ENCODE data around the gene RPS10.
A peak's percentile ranks its signal among the peaks of the same experiment; 100 is the strongest.

Gene RPS10

DNA sequence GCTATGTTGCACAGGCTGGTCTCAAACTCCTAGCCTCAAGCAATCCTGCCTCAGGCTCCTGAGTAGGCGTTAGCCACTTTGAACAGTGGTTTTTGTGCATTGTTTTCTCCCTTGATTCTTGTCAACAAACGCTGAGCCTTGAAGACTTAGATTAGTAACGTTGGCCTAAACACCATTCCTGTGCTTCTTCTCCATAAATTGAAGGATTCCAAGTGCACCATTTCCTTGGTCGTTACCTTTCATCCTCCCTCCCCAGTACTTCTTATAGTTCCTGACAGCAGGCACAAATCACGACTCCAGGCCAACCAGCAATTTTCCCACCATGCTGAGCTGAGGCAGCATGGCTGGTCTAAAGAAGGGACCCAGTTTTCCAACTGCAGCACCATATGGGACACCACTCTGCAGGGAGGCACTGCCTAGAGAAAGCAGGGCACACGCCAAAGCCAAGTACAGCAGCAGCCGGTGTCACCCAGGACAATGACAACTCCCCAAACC, 8.9 kb downstream of the RPS10 start:
- no peaks in the 10 kb centered on the region for H3K4me1 ChIP-seq (ENCODE audit: control insufficient read depth in 1 of 2, insufficient read depth in 2 of 2, low read length in 2 of 2)
- no peak overlapping the region for H2AFZ ChIP-seq (ENCODE audit: insufficient read depth, low read length, poor library complexity)
- no peak overlapping the region for H2BK12ac ChIP-seq (ENCODE audit: low read length)
- no peak overlapping the region for H3K4me3 ChIP-seq (ENCODE audit: low read depth, low read length)
- no peak overlapping the region for H3K23ac ChIP-seq (ENCODE audit: low read length)
- H2AK5ac ChIP-seq (ENCODE audit: low read length) = no peak overlapping the region
- no peak overlapping the region for H3K14ac ChIP-seq (ENCODE audit: low read length)
- no peak overlapping the region for H3K4ac ChIP-seq (ENCODE audit: low read depth, low read length)
- peaks cover 34 to 58% of the 10 kb centered on the region in 2 experiments for H3K36me3 ChIP-seq (ENCODE audit: control insufficient read depth in 1 of 2, insufficient read depth in 2 of 2, low read length in 2 of 2)
- WGBS (ENCODE audit: extremely low coverage, insufficient coverage, insufficient read length) = no CpG with 5 or more reads among the region's 7 CpGs
- H2BK5ac ChIP-seq (ENCODE audit: low read depth, low read length, poor library complexity) = no peak overlapping the region
- no peak overlapping the region for H3K4me2 ChIP-seq (ENCODE audit: low read length)
- no peaks in the 10 kb centered on the region for H3K27me3 ChIP-seq (ENCODE audit: insufficient read depth, low read length)
- no peak overlapping the region for H4K8ac ChIP-seq (ENCODE audit: low read depth, low read length)
- no peaks in the 10 kb centered on the region for H3K79me1 ChIP-seq (ENCODE audit: low read length)
- no peak overlapping the region for H3K18ac ChIP-seq (ENCODE audit: low read length)
- no peak overlapping the region for H4K12ac ChIP-seq (ENCODE audit: low read depth, low read length)
- no peak overlapping the region for H4K91ac ChIP-seq (ENCODE audit: low read depth, low read length)
- peak in 1 of 2 donors; percentile 18 for DNase-seq
- H3K79me2 ChIP-seq (ENCODE audit: control insufficient read depth, insufficient read depth, low read length, poor library complexity) = no peaks in the 10 kb centered on the region
- H3K9ac ChIP-seq (ENCODE audit: low read length) = no peak overlapping the region
- H2BK120ac ChIP-seq (ENCODE audit: insufficient read depth, low read length, poor library complexity) = no peak overlapping the region
- no peaks in the 10 kb centered on the region for H3K9me3 ChIP-seq (ENCODE audit: insufficient read depth, low read depth, low read length)
- H3K27ac ChIP-seq (ENCODE audit: low read depth, low read length) = no peak overlapping the region

DNA sequence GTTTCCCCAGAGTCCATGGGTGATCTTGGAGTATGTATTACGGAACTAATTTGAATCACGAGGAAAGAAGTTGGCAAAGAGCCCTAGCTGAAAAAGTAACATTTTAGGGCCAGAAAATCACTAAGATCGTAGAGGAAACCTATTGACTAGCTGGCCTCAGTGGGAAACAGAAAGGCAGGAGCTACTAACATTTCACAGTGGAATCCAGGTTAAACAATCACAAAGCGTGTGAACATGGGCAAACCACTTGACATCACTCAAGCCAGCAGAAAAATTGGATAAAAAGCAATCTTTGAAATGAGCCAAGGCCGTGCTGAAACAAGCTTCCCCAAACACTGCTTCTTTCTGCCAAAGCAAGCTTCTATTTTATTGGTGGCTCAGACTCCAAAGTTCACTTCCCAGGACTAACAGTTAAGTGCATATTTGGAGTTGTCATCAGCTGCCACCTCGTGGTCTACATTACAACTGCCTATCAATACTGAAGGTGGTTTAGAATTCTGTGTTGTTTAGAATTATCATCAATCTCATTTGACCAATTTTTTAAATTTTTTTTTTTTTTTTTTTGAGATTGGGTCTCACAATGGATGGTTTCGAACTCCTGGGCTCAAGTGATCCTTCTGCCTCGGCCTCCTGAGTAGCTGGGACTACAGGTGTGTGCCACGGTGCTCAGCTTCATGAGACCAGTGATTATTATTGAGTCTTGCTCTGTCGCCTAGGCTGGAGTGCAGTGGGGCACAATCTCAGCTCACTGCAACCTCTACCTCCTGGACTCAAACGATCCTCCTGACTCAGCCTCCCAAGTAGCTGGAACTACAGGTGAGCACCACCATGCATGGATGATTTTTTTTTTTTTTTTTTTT, 10.6 kb downstream of the RPS10 start:
- H3K14ac ChIP-seq (ENCODE audit: low read length) = no peak overlapping the region
- no peak overlapping the region for H3K4me2 ChIP-seq (ENCODE audit: low read length)
- H3K36me3 ChIP-seq (ENCODE audit: control insufficient read depth in 1 of 2, insufficient read depth in 2 of 2, low read length in 2 of 2) = peaks cover 24 to 44% of the 10 kb centered on the region in 2 experiments
- H2AK5ac ChIP-seq (ENCODE audit: low read length) = no peak overlapping the region
- no peak overlapping the region for H4K8ac ChIP-seq (ENCODE audit: low read depth, low read length)
- DNase-seq = peak in 1 of 2 donors; percentile 70
- no peak overlapping the region for H3K18ac ChIP-seq (ENCODE audit: low read length)
- no peaks in the 10 kb centered on the region for H3K79me2 ChIP-seq (ENCODE audit: control insufficient read depth, insufficient read depth, low read length, poor library complexity)
- no peak overlapping the region for H4K91ac ChIP-seq (ENCODE audit: low read depth, low read length)
- H2BK12ac ChIP-seq (ENCODE audit: low read length) = no peak overlapping the region
- no peak overlapping the region for H2AFZ ChIP-seq (ENCODE audit: insufficient read depth, low read length, poor library complexity)
- no peak overlapping the region for H3K4ac ChIP-seq (ENCODE audit: low read depth, low read length)
- no peak overlapping the region for H3K27ac ChIP-seq (ENCODE audit: low read depth, low read length)
- H3K79me1 ChIP-seq (ENCODE audit: low read length) = no peaks in the 10 kb centered on the region
- H3K27me3 ChIP-seq (ENCODE audit: insufficient read depth, low read length) = no peaks in the 10 kb centered on the region
- H3K23ac ChIP-seq (ENCODE audit: low read length) = no peak overlapping the region
- WGBS (ENCODE audit: extremely low coverage, insufficient coverage, insufficient read length) = no CpG with 5 or more reads among the region's 11 CpGs
- no peak overlapping the region for H4K12ac ChIP-seq (ENCODE audit: low read depth, low read length)
- no peak overlapping the region for H3K9ac ChIP-seq (ENCODE audit: low read length)
- no peak overlapping the region for H2BK120ac ChIP-seq (ENCODE audit: insufficient read depth, low read length, poor library complexity)
- H3K4me1 ChIP-seq (ENCODE audit: control insufficient read depth in 1 of 2, insufficient read depth in 2 of 2, low read length in 2 of 2) = no peaks in the 10 kb centered on the region
- H3K9me3 ChIP-seq (ENCODE audit: insufficient read depth, low read depth, low read length) = no peaks in the 10 kb centered on the region
- H2BK5ac ChIP-seq (ENCODE audit: low read depth, low read length, poor library complexity) = no peak overlapping the region
- H3K4me3 ChIP-seq (ENCODE audit: low read depth, low read length) = no peak overlapping the region

- no peak overlapping the region for H3K23ac ChIP-seq (ENCODE audit: low read length)
- no peaks in the 10 kb centered on the region for H3K9me3 ChIP-seq (ENCODE audit: insufficient read depth, low read depth, low read length)
- no peak overlapping the region for H2AFZ ChIP-seq (ENCODE audit: insufficient read depth, low read length, poor library complexity)
- H2BK120ac ChIP-seq (ENCODE audit: insufficient read depth, low read length, poor library complexity) = no peak overlapping the region
- H3K4me1 ChIP-seq (ENCODE audit: control insufficient read depth in 1 of 2, insufficient read depth in 2 of 2, low read length in 2 of 2) = no peaks in the 10 kb centered on the region
- no peak overlapping the region for H2BK12ac ChIP-seq (ENCODE audit: low read length)
- no peak overlapping the region for H3K9ac ChIP-seq (ENCODE audit: low read length)
- H4K91ac ChIP-seq (ENCODE audit: low read depth, low read length) = no peak overlapping the region
- H2AK5ac ChIP-seq (ENCODE audit: low read length) = no peak overlapping the region
- H2BK5ac ChIP-seq (ENCODE audit: low read depth, low read length, poor library complexity) = no peak overlapping the region
- H3K4me3 ChIP-seq (ENCODE audit: low read depth, low read length) = no peak overlapping the region
- H3K14ac ChIP-seq (ENCODE audit: low read length) = no peak overlapping the region
- H3K79me1 ChIP-seq (ENCODE audit: low read length) = no peaks in the 10 kb centered on the region
- H3K27me3 ChIP-seq (ENCODE audit: insufficient read depth, low read length) = no peaks in the 10 kb centered on the region
- peaks cover 8 to 23% of the 10 kb centered on the region in 2 experiments for H3K36me3 ChIP-seq (ENCODE audit: control insufficient read depth in 1 of 2, insufficient read depth in 2 of 2, low read length in 2 of 2)
- H3K79me2 ChIP-seq (ENCODE audit: control insufficient read depth, insufficient read depth, low read length, poor library complexity) = no peaks in the 10 kb centered on the region
- H3K4me2 ChIP-seq (ENCODE audit: low read length) = no peak overlapping the region
- no CpG with 5 or more reads among the region's 5 CpGs for WGBS (ENCODE audit: extremely low coverage, insufficient coverage, insufficient read length)
- H4K8ac ChIP-seq (ENCODE audit: low read depth, low read length) = no peak overlapping the region
- no peak overlapping the region for H3K4ac ChIP-seq (ENCODE audit: low read depth, low read length)
- peak in 1 of 2 donors; percentile 31 for DNase-seq
- no peak overlapping the region for H3K18ac ChIP-seq (ENCODE audit: low read length)
- no peak overlapping the region for H4K12ac ChIP-seq (ENCODE audit: low read depth, low read length)
- H3K27ac ChIP-seq (ENCODE audit: low read depth, low read length) = no peak overlapping the region
These were observed 13.1 kb downstream of the RPS10 start for GRCh38 chr6:34412643-34413214.

- no peak overlapping the region for H3K4me3 ChIP-seq (ENCODE audit: low read depth, low read length)
- H3K18ac ChIP-seq (ENCODE audit: low read length) = no peak overlapping the region
- no peak for DNase-seq
- no peaks in the 10 kb centered on the region for H3K9me3 ChIP-seq (ENCODE audit: insufficient read depth, low read depth, low read length)
- H2AK5ac ChIP-seq (ENCODE audit: low read length) = no peak overlapping the region
- no peak overlapping the region for H4K12ac ChIP-seq (ENCODE audit: low read depth, low read length)
- no peak overlapping the region for H4K8ac ChIP-seq (ENCODE audit: low read depth, low read length)
- no peak overlapping the region for H3K27ac ChIP-seq (ENCODE audit: low read depth, low read length)
- H3K23ac ChIP-seq (ENCODE audit: low read length) = no peak overlapping the region
- H3K4me1 ChIP-seq (ENCODE audit: control insufficient read depth in 1 of 2, insufficient read depth in 2 of 2, low read length in 2 of 2) = no peaks in the 10 kb centered on the region
- H3K27me3 ChIP-seq (ENCODE audit: insufficient read depth, low read length) = no peaks in the 10 kb centered on the region
- no CpG with 5 or more reads among the region's 5 CpGs for WGBS (ENCODE audit: extremely low coverage, insufficient coverage, insufficient read length)
- no peak overlapping the region for H4K91ac ChIP-seq (ENCODE audit: low read depth, low read length)
- no peaks in the 10 kb centered on the region for H3K79me1 ChIP-seq (ENCODE audit: low read length)
- H3K14ac ChIP-seq (ENCODE audit: low read length) = no peak overlapping the region
- no peak overlapping the region for H2BK120ac ChIP-seq (ENCODE audit: insufficient read depth, low read length, poor library complexity)
- H2AFZ ChIP-seq (ENCODE audit: insufficient read depth, low read length, poor library complexity) = no peak overlapping the region
- no peak overlapping the region for H3K9ac ChIP-seq (ENCODE audit: low read length)
- H2BK12ac ChIP-seq (ENCODE audit: low read length) = no peak overlapping the region
- no peak overlapping the region for H3K4me2 ChIP-seq (ENCODE audit: low read length)
- H3K4ac ChIP-seq (ENCODE audit: low read depth, low read length) = no peak overlapping the region
- no peak overlapping the region for H2BK5ac ChIP-seq (ENCODE audit: low read depth, low read length, poor library complexity)
- no peaks in the 10 kb centered on the region for H3K79me2 ChIP-seq (ENCODE audit: control insufficient read depth, insufficient read depth, low read length, poor library complexity)
- peaks cover 3 to 16% of the 10 kb centered on the region in 2 experiments for H3K36me3 ChIP-seq (ENCODE audit: control insufficient read depth in 1 of 2, insufficient read depth in 2 of 2, low read length in 2 of 2)
These were observed 13.9 kb downstream of the RPS10 start for GRCh38 chr6:34412016-34412415.

Measured in trophoblast cell (in vitro differentiated cells and primary cell).